Measurements from ENCODE around the gene ATG13. TPM values are rescaled to one million over a fixed set of nuclear protein-coding genes. Genes with fewer than 3 reads are reported as not detected.

Gene ATG13
- polyA plus RNA-seq, 2 donors, result 20.0 to 26.5 TPM

DNA sequence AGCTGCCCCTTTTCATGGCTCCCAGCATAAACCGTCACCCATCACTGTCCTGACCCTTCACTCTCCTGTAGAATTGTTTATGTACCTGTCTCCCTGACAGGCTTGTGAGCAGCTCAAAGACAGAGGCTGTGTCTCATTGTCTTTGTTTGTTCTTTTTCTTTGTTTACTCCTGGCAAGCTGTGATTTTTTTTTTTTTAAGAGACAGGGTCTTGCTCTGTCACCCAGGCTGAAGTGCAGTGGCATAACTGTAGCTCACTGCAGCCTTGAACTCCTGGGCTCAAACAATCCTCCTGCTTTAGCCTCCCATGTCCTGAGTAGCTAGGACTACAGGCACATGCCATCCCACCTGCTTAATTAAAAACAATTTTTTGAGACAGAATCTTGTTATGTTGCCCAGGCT, 73.3 kb downstream of the ATG13 start:
- peaks cover 6 to 17% of the 10 kb centered on the region in 2 donors for H3K4me1 ChIP-seq (ENCODE audit: control insufficient read depth in 2 of 2, insufficient read depth in 2 of 2, low read length in 1 of 2)
- peaks cover 5 to 25% of the 10 kb centered on the region in 2 donors for H3K36me3 ChIP-seq (ENCODE audit: control insufficient read depth in 2 of 2, insufficient read depth in 2 of 2, low read length in 1 of 2)
- no peaks in the 10 kb centered on the region for H3K27me3 ChIP-seq (ENCODE audit: control insufficient read depth in 1 of 2, insufficient read depth in 2 of 2, low read length in 2 of 2)
- 96% methylated on average over 1 of the region's 1 CpG for WGBS, 2 donors
- no peaks in the 10 kb centered on the region for H3K9me3 ChIP-seq (ENCODE audit: control insufficient read depth in 2 of 2, insufficient read depth in 1 of 2, low read depth in 1 of 2, low read length in 1 of 2)
- no peak overlapping the region for H3K27ac ChIP-seq (ENCODE audit: low read depth in 2 of 2, low read length in 1 of 2)
- no peak overlapping the region for H3K4me3 ChIP-seq (ENCODE audit: low read depth in 1 of 2, low read length in 2 of 2)

DNA sequence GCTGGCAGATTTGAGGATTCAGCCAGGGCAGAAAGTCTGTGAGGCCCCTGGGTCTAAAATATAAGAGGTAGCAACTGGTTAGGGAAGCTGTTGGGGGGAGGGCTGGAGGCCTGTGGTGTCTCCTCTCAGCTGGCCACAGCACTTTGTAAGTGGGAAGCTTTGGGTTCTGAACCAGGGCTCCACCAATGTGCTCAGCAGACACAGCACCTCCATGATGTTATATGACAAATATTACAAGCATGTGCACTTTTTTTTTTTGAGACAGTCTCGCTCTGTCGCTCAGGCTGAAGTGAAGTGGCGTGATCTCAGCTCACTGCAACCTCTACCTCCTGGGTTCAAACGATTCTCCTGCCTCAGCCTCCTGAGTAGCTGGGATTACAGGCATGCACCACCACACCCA, 75.1 kb downstream of the ATG13 start:
- Histone ChIP-seq H3K27ac (ENCODE audit: low read depth in 2 of 2, low read length in 1 of 2) (no peak overlapping the region), H3K36me3 (ENCODE audit: control insufficient read depth in 2 of 2, insufficient read depth in 2 of 2, low read length in 1 of 2) (peaks cover 5 to 28% of the 10 kb centered on the region in 2 donors), H3K27me3 (ENCODE audit: control insufficient read depth in 1 of 2, insufficient read depth in 2 of 2, low read length in 2 of 2) (no peaks in the 10 kb centered on the region), H3K4me3 (ENCODE audit: low read depth in 1 of 2, low read length in 2 of 2) (no peak overlapping the region), H3K4me1 (ENCODE audit: control insufficient read depth in 2 of 2, insufficient read depth in 2 of 2, low read length in 1 of 2) (peaks cover 9 to 22% of the 10 kb centered on the region in 2 donors), H3K9me3 (ENCODE audit: control insufficient read depth in 2 of 2, insufficient read depth in 1 of 2, low read depth in 1 of 2, low read length in 1 of 2) (no peaks in the 10 kb centered on the region)
- WGBS, 2 donors, result 90 to 91% methylated on average over 4 of the region's 4 CpGs

DNA sequence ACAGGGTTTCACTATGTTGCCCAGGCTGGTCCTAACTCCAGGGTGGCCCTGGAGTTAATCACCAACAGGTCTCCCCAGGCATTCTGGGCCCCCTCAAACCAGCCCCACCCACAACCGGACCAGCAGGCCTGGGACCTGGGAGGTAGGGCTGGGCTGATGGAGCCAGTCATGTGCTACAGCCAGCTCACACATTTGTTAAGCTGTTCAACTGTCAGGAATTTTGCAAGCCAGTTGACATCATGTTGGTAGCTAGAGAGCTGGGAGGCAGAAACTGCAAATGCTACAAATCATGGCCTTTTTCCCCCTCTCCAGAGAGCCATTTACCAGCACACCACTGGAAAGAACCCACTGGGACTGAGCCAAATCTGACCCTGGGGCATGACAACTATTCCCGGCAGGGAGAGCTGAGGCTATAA, 76.3 kb downstream of the ATG13 start:
- Histone ChIP-seq H3K4me1 (ENCODE audit: control insufficient read depth in 2 of 2, insufficient read depth in 2 of 2, low read length in 1 of 2) (peaks cover 9 to 23% of the 10 kb centered on the region in 2 donors), H3K9me3 (ENCODE audit: control insufficient read depth in 2 of 2, insufficient read depth in 1 of 2, low read depth in 1 of 2, low read length in 1 of 2) (no peaks in the 10 kb centered on the region), H3K36me3 (ENCODE audit: control insufficient read depth in 2 of 2, insufficient read depth in 2 of 2, low read length in 1 of 2) (peaks cover 5 to 25% of the 10 kb centered on the region in 2 donors), H3K27me3 (ENCODE audit: control insufficient read depth in 1 of 2, insufficient read depth in 2 of 2, low read length in 2 of 2) (no peaks in the 10 kb centered on the region), H3K27ac (ENCODE audit: low read depth in 2 of 2, low read length in 1 of 2) (peak overlapping the region; percentile 80 to 96), H3K4me3 (ENCODE audit: low read depth in 1 of 2, low read length in 2 of 2) (no peak overlapping the region)
- 50 to 66% methylated on average over 2 of the region's 2 CpGs for WGBS, 2 donors

DNA sequence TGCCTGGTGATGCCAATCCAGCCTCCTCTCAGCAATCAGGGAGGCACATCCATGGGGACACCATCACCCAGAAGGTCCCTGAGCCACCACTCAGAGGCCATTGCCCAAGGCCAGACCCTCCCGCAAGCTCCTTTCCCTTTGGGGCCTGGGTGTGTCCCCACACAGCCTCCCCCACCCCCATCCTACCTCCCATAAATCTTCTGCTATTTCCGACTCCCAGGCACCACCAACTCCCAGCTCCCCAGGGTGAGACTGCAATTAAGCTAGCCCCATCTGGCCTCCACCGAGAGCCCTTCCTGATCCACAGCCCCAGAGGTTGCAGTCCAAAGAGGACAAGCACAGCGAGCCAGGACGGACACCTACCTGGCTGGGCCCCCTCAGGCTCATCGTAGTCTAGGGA, 76.7 kb downstream of the ATG13 start:
- Histone ChIP-seq H3K4me1 (ENCODE audit: control insufficient read depth in 2 of 2, insufficient read depth in 2 of 2, low read length in 1 of 2) (peaks cover 9 to 23% of the 10 kb centered on the region in 2 donors), H3K9me3 (ENCODE audit: control insufficient read depth in 2 of 2, insufficient read depth in 1 of 2, low read depth in 1 of 2, low read length in 1 of 2) (no peaks in the 10 kb centered on the region), H3K27ac (ENCODE audit: low read depth in 2 of 2, low read length in 1 of 2) (peak overlapping the region; percentile 80 to 96), H3K36me3 (ENCODE audit: control insufficient read depth in 2 of 2, insufficient read depth in 2 of 2, low read length in 1 of 2) (peaks cover 5 to 25% of the 10 kb centered on the region in 2 donors), H3K27me3 (ENCODE audit: control insufficient read depth in 1 of 2, insufficient read depth in 2 of 2, low read length in 2 of 2) (no peaks in the 10 kb centered on the region), H3K4me3 (ENCODE audit: low read depth in 1 of 2, low read length in 2 of 2) (no peak overlapping the region)
- WGBS, 2 donors, result 80 to 81% methylated on average over 6 of the region's 6 CpGs

DNA sequence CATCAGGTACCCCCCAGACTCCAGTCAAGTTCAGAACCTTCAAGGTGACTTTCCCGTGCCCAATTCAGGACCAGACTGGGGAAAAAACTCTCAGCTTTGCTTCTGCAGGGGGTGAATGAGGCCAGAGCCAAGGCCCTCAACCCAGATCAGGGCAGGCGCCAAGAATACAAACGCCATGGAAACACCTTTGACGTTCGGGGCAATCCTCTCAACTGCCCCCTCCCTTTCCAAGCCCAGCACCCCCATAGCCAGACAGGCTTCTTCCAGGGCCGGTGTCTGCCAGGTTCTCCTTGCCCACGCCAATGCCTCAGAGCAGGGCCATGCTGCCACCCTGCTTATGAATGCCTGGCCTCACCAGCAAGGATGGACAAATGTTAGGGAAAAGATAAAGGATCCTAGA, 77.3 kb downstream of the ATG13 start:
- peak overlapping the region; percentile 80 to 96 for H3K27ac ChIP-seq (ENCODE audit: low read depth in 2 of 2, low read length in 1 of 2)
- peaks cover 9 to 25% of the 10 kb centered on the region in 2 donors for H3K4me1 ChIP-seq (ENCODE audit: control insufficient read depth in 2 of 2, insufficient read depth in 2 of 2, low read length in 1 of 2)
- no peaks in the 10 kb centered on the region for H3K9me3 ChIP-seq (ENCODE audit: control insufficient read depth in 2 of 2, insufficient read depth in 1 of 2, low read depth in 1 of 2, low read length in 1 of 2)
- WGBS, 2 donors, result 83 to 92% methylated on average over 7 of the region's 7 CpGs
- H3K27me3 ChIP-seq (ENCODE audit: control insufficient read depth in 1 of 2, insufficient read depth in 2 of 2, low read length in 2 of 2), result no peaks in the 10 kb centered on the region
- H3K4me3 ChIP-seq (ENCODE audit: low read depth in 1 of 2, low read length in 2 of 2), result no peak overlapping the region
- H3K36me3 ChIP-seq (ENCODE audit: control insufficient read depth in 2 of 2, insufficient read depth in 2 of 2, low read length in 1 of 2), result peaks cover 5 to 25% of the 10 kb centered on the region in 2 donors

DNA sequence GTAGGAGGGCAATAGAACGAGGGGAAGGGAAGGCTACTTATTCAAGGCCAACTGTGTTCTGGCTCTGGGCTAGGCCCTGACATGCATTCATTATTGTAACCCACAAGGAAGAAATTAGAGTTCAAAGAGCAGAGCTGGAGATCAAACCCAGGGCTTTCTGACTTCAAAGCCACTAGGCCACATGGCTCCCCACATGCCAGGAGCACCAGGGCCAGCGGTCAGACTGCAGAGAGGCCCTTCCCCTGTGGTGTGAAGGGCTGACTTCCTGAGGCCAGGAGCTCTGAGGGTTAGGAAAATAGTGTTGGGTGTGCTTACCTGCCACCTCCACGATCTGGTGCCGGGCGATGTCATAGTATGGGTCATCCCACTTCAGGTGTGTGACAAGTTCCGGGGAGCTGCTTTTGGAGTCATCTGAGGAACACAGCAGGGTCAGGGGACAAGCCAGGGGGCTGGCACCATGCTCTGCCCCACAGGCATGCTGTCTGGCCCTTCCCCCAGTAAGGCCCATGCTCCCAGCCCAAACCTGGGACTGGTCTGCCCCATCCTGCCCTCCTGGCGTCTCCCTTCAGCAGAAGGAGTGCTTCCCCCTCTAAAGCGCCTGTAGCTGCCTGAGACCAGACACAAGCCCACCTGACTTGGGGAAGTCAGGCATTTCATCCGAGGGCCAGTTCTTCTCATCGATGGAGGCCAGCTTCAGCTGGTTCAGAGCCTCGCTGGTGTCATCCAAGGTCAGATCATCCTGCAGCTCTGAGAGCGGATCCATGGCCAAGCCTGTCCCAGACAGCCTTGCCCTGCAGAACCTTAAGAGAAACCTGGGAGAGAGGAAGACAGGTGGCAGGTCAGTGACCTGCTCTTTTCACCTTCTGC, 78.2 kb downstream of the ATG13 start:
- Histone ChIP-seq H3K4me3 (ENCODE audit: low read depth in 1 of 2, low read length in 2 of 2) (no peak overlapping the region), H3K36me3 (ENCODE audit: control insufficient read depth in 2 of 2, insufficient read depth in 2 of 2, low read length in 1 of 2) (peaks cover 5 to 23% of the 10 kb centered on the region in 2 donors), H3K9me3 (ENCODE audit: control insufficient read depth in 2 of 2, insufficient read depth in 1 of 2, low read depth in 1 of 2, low read length in 1 of 2) (no peaks in the 10 kb centered on the region), H3K27ac (ENCODE audit: low read depth in 2 of 2, low read length in 1 of 2) (peak overlapping the region; percentile 4 to 96), H3K27me3 (ENCODE audit: control insufficient read depth in 1 of 2, insufficient read depth in 2 of 2, low read length in 2 of 2) (no peaks in the 10 kb centered on the region), H3K4me1 (ENCODE audit: control insufficient read depth in 2 of 2, insufficient read depth in 2 of 2, low read length in 1 of 2) (peaks cover 9 to 25% of the 10 kb centered on the region in 2 donors)
- 87% methylated on average over 12 of the region's 12 CpGs for WGBS, 2 donors

DNA sequence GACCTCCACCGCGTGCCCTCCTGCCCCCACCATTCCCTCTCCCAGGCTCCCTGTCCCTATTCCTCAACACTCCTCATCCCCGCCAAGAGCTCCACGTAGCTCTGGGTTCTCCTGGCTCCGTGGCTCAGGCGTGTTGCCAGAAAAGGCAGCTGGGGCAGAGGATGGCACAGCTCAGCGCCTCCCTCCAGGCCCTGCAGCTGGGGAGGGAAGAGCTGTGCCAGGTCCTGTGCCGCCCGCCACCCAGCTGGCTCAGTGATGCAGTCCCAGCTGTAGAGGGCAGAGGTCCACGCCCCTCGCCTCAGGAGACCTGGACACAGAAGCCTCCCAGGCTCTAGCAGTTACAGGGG, 78.8 kb downstream of the ATG13 start:
- Histone ChIP-seq H3K4me3 (ENCODE audit: low read depth in 1 of 2, low read length in 2 of 2) (no peak overlapping the region), H3K27ac (ENCODE audit: low read depth in 2 of 2, low read length in 1 of 2) (peak overlapping the region; percentile 4 to 96), H3K9me3 (ENCODE audit: control insufficient read depth in 2 of 2, insufficient read depth in 1 of 2, low read depth in 1 of 2, low read length in 1 of 2) (no peaks in the 10 kb centered on the region), H3K36me3 (ENCODE audit: control insufficient read depth in 2 of 2, insufficient read depth in 2 of 2, low read length in 1 of 2) (peaks cover 5 to 22% of the 10 kb centered on the region in 2 donors), H3K4me1 (ENCODE audit: control insufficient read depth in 2 of 2, insufficient read depth in 2 of 2, low read length in 1 of 2) (peaks cover 9 to 25% of the 10 kb centered on the region in 2 donors), H3K27me3 (ENCODE audit: control insufficient read depth in 1 of 2, insufficient read depth in 2 of 2, low read length in 2 of 2) (no peaks in the 10 kb centered on the region)
- 55 to 57% methylated on average over 11 of the region's 11 CpGs for WGBS, 2 donors

DNA sequence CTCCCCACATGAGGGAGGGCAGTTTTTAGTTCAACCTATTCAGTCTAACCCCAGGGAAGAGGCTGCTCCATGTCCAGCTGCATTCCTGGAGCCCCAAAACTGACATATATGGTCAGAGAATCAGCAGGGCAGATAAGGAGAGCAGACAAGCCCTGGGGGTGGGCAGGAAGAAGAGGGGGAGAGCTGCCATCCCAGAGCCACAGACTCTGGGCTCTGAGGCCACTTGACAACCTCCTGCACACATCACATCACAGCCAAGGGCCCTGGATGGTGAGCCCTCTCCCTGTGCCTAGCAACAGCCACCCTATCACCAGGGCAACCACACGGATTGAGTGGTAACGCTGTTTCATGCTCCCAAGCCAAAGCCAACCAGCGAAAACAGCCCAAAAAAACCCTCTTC, 80.0 kb downstream of the ATG13 start:
- whole genome bisulfite sequencing, 2 donors, result 58% methylated on average over 3 of the region's 3 CpGs
- Histone ChIP-seq H3K27ac (ENCODE audit: low read depth in 2 of 2, low read length in 1 of 2) (peak overlapping the region in 1 of 2 donors; percentile 70), H3K4me1 (ENCODE audit: control insufficient read depth in 2 of 2, insufficient read depth in 2 of 2, low read length in 1 of 2) (peaks cover 9 to 28% of the 10 kb centered on the region in 2 donors), H3K27me3 (ENCODE audit: control insufficient read depth in 1 of 2, insufficient read depth in 2 of 2, low read length in 2 of 2) (no peaks in the 10 kb centered on the region), H3K4me3 (ENCODE audit: low read depth in 1 of 2, low read length in 2 of 2) (no peak overlapping the region), H3K36me3 (ENCODE audit: control insufficient read depth in 2 of 2, insufficient read depth in 2 of 2, low read length in 1 of 2) (peaks cover 3 to 20% of the 10 kb centered on the region in 2 donors), H3K9me3 (ENCODE audit: control insufficient read depth in 2 of 2, insufficient read depth in 1 of 2, low read depth in 1 of 2, low read length in 1 of 2) (no peaks in the 10 kb centered on the region)

DNA sequence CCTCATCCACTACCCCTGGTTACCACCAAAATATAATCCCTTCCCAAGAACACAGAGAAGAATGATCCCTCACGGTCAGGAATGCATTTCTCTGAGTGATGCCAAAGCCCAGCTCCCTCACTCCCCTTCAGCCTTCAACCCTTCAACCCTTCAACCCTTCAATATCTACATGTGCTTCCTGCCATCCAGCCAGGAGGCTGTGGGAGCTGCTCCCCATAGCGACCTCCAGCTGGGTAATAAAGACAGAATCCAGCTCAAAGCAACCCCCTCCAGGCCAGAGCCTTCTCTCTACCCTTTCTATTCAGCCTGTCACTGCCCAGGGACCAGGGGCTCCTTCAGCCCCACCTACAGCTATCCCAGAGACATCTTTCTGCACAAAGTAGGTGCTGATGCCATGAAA, 80.4 kb downstream of the ATG13 start:
- Histone ChIP-seq H3K27me3 (ENCODE audit: control insufficient read depth in 1 of 2, insufficient read depth in 2 of 2, low read length in 2 of 2) (no peaks in the 10 kb centered on the region), H3K4me3 (ENCODE audit: low read depth in 1 of 2, low read length in 2 of 2) (no peak overlapping the region), H3K36me3 (ENCODE audit: control insufficient read depth in 2 of 2, insufficient read depth in 2 of 2, low read length in 1 of 2) (peaks cover 3 to 21% of the 10 kb centered on the region in 2 donors), H3K4me1 (ENCODE audit: control insufficient read depth in 2 of 2, insufficient read depth in 2 of 2, low read length in 1 of 2) (peaks cover 9 to 31% of the 10 kb centered on the region in 2 donors), H3K27ac (ENCODE audit: low read depth in 2 of 2, low read length in 1 of 2) (peak overlapping the region in 1 of 2 donors; percentile 70), H3K9me3 (ENCODE audit: control insufficient read depth in 2 of 2, insufficient read depth in 1 of 2, low read depth in 1 of 2, low read length in 1 of 2) (no peaks in the 10 kb centered on the region)
- WGBS, 2 donors, result 56 to 58% methylated on average over 2 of the region's 2 CpGs

DNA sequence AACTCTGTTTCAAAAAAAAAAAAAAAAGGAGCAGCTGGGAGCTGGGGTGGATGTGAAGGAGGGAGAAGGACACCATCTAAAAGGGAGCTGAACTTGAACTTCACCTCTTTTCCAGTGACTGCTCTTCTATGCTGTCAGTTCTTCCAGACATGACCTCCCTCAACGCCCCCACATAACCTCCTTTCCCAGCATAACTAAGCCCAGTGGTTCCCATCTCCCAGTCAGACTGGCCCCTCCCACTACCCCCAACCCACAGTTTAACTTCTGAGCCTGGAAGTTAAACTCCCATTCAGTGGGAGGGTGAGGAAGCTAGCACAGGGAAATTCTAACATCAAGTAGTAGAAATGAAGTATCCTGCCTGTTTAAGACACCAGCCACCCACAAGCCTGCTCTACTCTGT, 81.2 kb downstream of the ATG13 start:
- H3K27me3 ChIP-seq (ENCODE audit: control insufficient read depth in 1 of 2, insufficient read depth in 2 of 2, low read length in 2 of 2), result no peaks in the 10 kb centered on the region
- peak overlapping the region in 1 of 2 donors; percentile 9 for H3K4me3 ChIP-seq (ENCODE audit: low read depth in 1 of 2, low read length in 2 of 2)
- H3K9me3 ChIP-seq (ENCODE audit: control insufficient read depth in 2 of 2, insufficient read depth in 1 of 2, low read depth in 1 of 2, low read length in 1 of 2), result no peaks in the 10 kb centered on the region
- 56 to 78% methylated on average over 1 of the region's 1 CpG for WGBS, 2 donors
- peaks cover 9 to 33% of the 10 kb centered on the region in 2 donors for H3K4me1 ChIP-seq (ENCODE audit: control insufficient read depth in 2 of 2, insufficient read depth in 2 of 2, low read length in 1 of 2)
- H3K27ac ChIP-seq (ENCODE audit: low read depth in 2 of 2, low read length in 1 of 2), result peak overlapping the region; percentile 20 to 75
- H3K36me3 ChIP-seq (ENCODE audit: control insufficient read depth in 2 of 2, insufficient read depth in 2 of 2, low read length in 1 of 2), result peaks cover 3 to 27% of the 10 kb centered on the region in 2 donors

Data from esophagus (tissue), 2 donors.